HEK293T (cell line): Measurements from ENCODE around the gene CD38.

Source experiments
- BHLHE40 ChIP-seq: fragments of 450-650 bp; IDR thresholded peaks from 2 replicates; pipeline ENCODE4 v1.6.1; 2016; ENCODE audit warnings: mild to moderate bottlenecking, moderate library complexity, borderline replicate concordance
- ELF4 ChIP-seq: fragments of 450-650 bp; IDR thresholded peaks from 2 replicates; pipeline ENCODE4 v1.6.1; 2017; ENCODE audit warnings: antibody characterized with exemption
- FOXA1 ChIP-seq: fragments of 450-650 bp; IDR thresholded peaks from 2 replicates; pipeline ENCODE4 v1.6.1; 2016; ENCODE audit warnings: mild to moderate bottlenecking

GRCh38 chr4:15888515-15888914 lies 110.4 kb downstream of the CD38 start:
- no peak for TF ChIP-seq ELF4
- TF ChIP-seq FOXA1, result no peak
- no peak for TF ChIP-seq BHLHE40
